Esophagus squamous epithelium (tissue), 5 donors: Measurements from ENCODE around the gene GLIS1. TPM values are rescaled to one million over a fixed set of nuclear protein-coding genes. Genes with fewer than 3 reads are reported as not detected.

Experiments
- DNase-seq: peaks from one replicate; lab custom pipeline; 2025; lab: John Stamatoyannopoulos, UW
- H3K27ac ChIP-seq, 4 donors: fragments of 200-600 bp; sonication (generic); one replicate each; pipeline ENCODE4 v1.5.1; 2016 to 2019; ENCODE audit warnings: mild to moderate bottlenecking in 1 of 4
- H3K27me3 ChIP-seq, 4 donors: fragments of 200-600 bp; sonication (generic); 1 replicate in 3 of 4; 2 replicates in 1 of 4; pipeline versions ENCODE4 v1.5.1 to v1.6.0; 2017 to 2021; ENCODE audit warnings: antibody characterized with exemption in 1 of 4
- H3K36me3 ChIP-seq, 3 donors: fragments of 200-600 bp; sonication (generic); one replicate each; pipeline ENCODE4 v1.5.1; 2016 to 2019
- H3K4me1 ChIP-seq, 3 donors: fragments of 200-600 bp; sonication (generic); one replicate each; pipeline ENCODE4 v1.5.1; 2017 to 2019
- H3K4me3 ChIP-seq, 4 donors: fragments of 200-600 bp; sonication (generic); 1 replicate in 3 of 4; 2 replicates in 1 of 4; pipeline ENCODE4 v1.5.1; 2016 to 2019; ENCODE audit warnings: mild to moderate bottlenecking in 2 of 4, moderate library complexity in 1 of 4
- H3K9me3 ChIP-seq, 3 donors: fragments of 200-600 bp; sonication (generic); one replicate each; pipeline ENCODE4 v1.5.1; 2016 to 2019
- CTCF ChIP-seq, 6 experiments: fragments of 450-650 bp in 4 of 6; fragments of 200-600 bp in 2 of 6; sonication (generic) in 2 of 6; IDR thresholded peaks; one replicate each; pipeline ENCODE4 v1.5.1; 2016 to 2019; ENCODE audit warnings: antibody characterized with exemption in 6 of 6, mild to moderate bottlenecking in 4 of 6, moderate library complexity in 4 of 6
- POLR2A ChIP-seq, 4 donors: fragments of 450-650 bp; IDR thresholded peaks; one replicate each; pipeline ENCODE4 v1.6.1; 2017; ENCODE audit warnings: antibody characterized with exemption in 4 of 4, mild to moderate bottlenecking in 4 of 4, moderate library complexity in 3 of 4
- WGBS, 2 donors: methylation state at CpG; one replicate each; pipeline ENCODE4 v1.1.5; 2018; 5-methylcytosine and 5-hydroxymethylcytosine counted together
- intact Hi-C: fragments of 100-400 bp; cut with DNase I; formaldehyde crosslinking; loops from one replicate; pipeline ENCODE4 v1.15.0; 2022
- small RNA-seq, 4 donors: library from RNA; depleted of rRNA; stranded (forward); fragments of <200 nt; gene quantifications; one replicate each; pipeline ENCODE3, GENCODE V24; 2016
- total RNA-seq, 4 donors: library from RNA; depleted of rRNA; stranded (reverse); fragments of >200 nt; gene quantifications; one replicate each; pipeline ENCODE4 v1.1.0, GENCODE V29; 2016
- donor health status: DM: yes; HTN: yes; CAD: no.

GLIS1 gene
- total RNA-seq, 4 donors from 2014 or later = 0.57 TPM; not detected in 3

- no peaks in the 10 kb centered on the region for H3K4me1 ChIP-seq
- no peak for TF ChIP-seq POLR2A (IDR thresholded peaks at IDR 0.05)
- no peak for TF ChIP-seq CTCF (IDR thresholded peaks at IDR 0.05)
- H3K4me3 ChIP-seq = no peak overlapping the region
- H3K9me3 ChIP-seq = no peaks in the 10 kb centered on the region
- 89 to 91% methylated on average over 4 to 10 of the region's 29 CpGs for WGBS, 2 donors
- intact Hi-C loops = no loop called here
- H3K27ac ChIP-seq = no peak overlapping the region
- peaks cover 0 to 17% (median 0%) of the 10 kb centered on the region in 4 donors for H3K27me3 ChIP-seq
- DNase-seq = no peak
- H3K36me3 ChIP-seq = no peaks in the 10 kb centered on the region
Observed at GRCh38 chr1:53460666-53461322, 278.2 kb downstream of the GLIS1 start.

GRCh38 chr1:53460211-53460634, 278.7 kb downstream of the GLIS1 start:
- Histone ChIP-seq H3K36me3 (no peaks in the 10 kb centered on the region), H3K4me1 (no peaks in the 10 kb centered on the region), H3K9me3 (no peaks in the 10 kb centered on the region), H3K27me3 (peaks cover 0 to 23% (median 0%) of the 10 kb centered on the region in 4 donors), H3K27ac (no peak overlapping the region), H3K4me3 (no peak overlapping the region)
- no peak for DNase-seq
- no peak for TF ChIP-seq POLR2A (IDR thresholded peaks at IDR 0.05)
- no peak for TF ChIP-seq CTCF (IDR thresholded peaks at IDR 0.05)
- 88 to 90% methylated on average over 23 to 25 of the region's 25 CpGs for WGBS, 2 donors
- intact Hi-C loops = no loop called here

GRCh38 chr1:53459321-53460175, 279.4 kb downstream of the GLIS1 start, which contains the start of gene DMRTB1:
TSS of gene DMRTB1 (plus strand) at chr1:53459399. CDS start at chr1:53459454, 55 bp downstream.
- no peak for DNase-seq
- intact Hi-C loops = no loop called here
- Histone ChIP-seq H3K9me3 (no peaks in the 10 kb centered on the region), H3K27ac (no peak within 1 kb of the TSS), H3K27me3 (peaks cover 0 to 25% (median 0%) of the 10 kb centered on the region in 4 donors), H3K36me3 (no peaks in the 10 kb centered on the region), H3K4me1 (no peaks in the 10 kb centered on the region), H3K4me3 (no peak within 1 kb of the TSS)
- TF ChIP-seq CTCF (IDR thresholded peaks at IDR 0.05) = no peak
- no peak for TF ChIP-seq POLR2A (IDR thresholded peaks at IDR 0.05)
- 60 to 90% methylated on average over 1 to 12 of the region's 82 CpGs for WGBS, 2 donors

- Histone ChIP-seq H3K27me3 (peaks cover 0 to 33% (median 0%) of the 10 kb centered on the region in 4 donors), H3K36me3 (no peaks in the 10 kb centered on the region), H3K4me1 (no peaks in the 10 kb centered on the region), H3K9me3 (no peaks in the 10 kb centered on the region), H3K27ac (no peak overlapping the region), H3K4me3 (no peak overlapping the region)
- TF ChIP-seq CTCF (IDR thresholded peaks at IDR 0.05) (no peak), POLR2A (IDR thresholded peaks at IDR 0.05) (no peak)
- WGBS, 2 donors = 68 to 81% methylated on average over 3 of the region's 3 CpGs
- DNase-seq = no peak
- intact Hi-C loops = no loop called here
Observed at GRCh38 chr1:53458634-53459033, 280.3 kb downstream of the GLIS1 start.

Small RNA genes within 50 kb of the gene (small RNA-seq; reads per million reads assigned to genes)
- gene RF00418 (0 to 0.09 (median 0) reads per million in 4 donors), gene RNU7-95P (0 reads per million in 4 donors)

Other genes starting within 250 kb of the GLIS1 start
- gene NDC1, start 99.1 kb upstream of the GLIS1 start, total RNA-seq = 10 to 100 TPM in 3 of 4 donors, 1 to 10 TPM in 1; 7.2 to 29.1 (median 21.0) TPM
- gene YIPF1, start 150.6 kb upstream of the GLIS1 start, total RNA-seq = 10 to 100 TPM; 15.8 to 25.3 (median 17.0) TPM
- gene DIO1, start 155.0 kb upstream of the GLIS1 start, total RNA-seq = not detected
- 10 to 100 TPM; 11.7 to 24.6 (median 17.1) TPM for gene IFT25, start 206.5 kb upstream of the GLIS1 start, total RNA-seq
- 10 to 100 TPM; 18.7 to 24.3 (median 23.3) TPM for gene LRRC42, start 207.2 kb upstream of the GLIS1 start, total RNA-seq